IMR-90 (cell line): ENCODE data around the gene CLDN18. TPM values are rescaled to one million over a fixed set of nuclear protein-coding genes. Genes with fewer than 3 reads are reported as not detected.

Experiments
- ATAC-seq: fragments of 200-7000 bp; cut with Tn5 transposase; 2 replicates; pipeline ENCODE4 v1.9.1; 2020; ENCODE audit warnings: low read depth, mild to moderate bottlenecking, moderate library complexity
- BruUV-seq: library from RNA; stranded (reverse); fragments of 400-500 nt; replicated peaks from 2 replicates; lab custom pipeline; 2021; lab: Mats Ljungman, UMichigan
- CTCF ChIA-PET: fragments of 300-600 bp; formaldehyde crosslinking; extraction: SDS; loops from one replicate; lab custom pipeline; 2021; ENCODE audit warnings: antibody characterized with exemption; lab: Yijun Ruan, JAX
- POLR2A ChIA-PET: fragments of 300-600 bp; sonication (Branson Sonifier 250); formaldehyde crosslinking; loops from one replicate; lab custom pipeline; 2022; ENCODE audit warnings: antibody characterized with exemption; ENCODE audit not compliant: unreplicated experiment; lab: Charles Lee
- DNase-seq: peaks from one replicate; pipeline ENCODE4 v3.0.0; 2013
- H2AFZ ChIP-seq: replicated peaks from 2 replicates; pipeline ENCODE3; 2013; ENCODE audit warnings: low read length, mild to moderate bottlenecking; ENCODE audit not compliant: poor library complexity
- H2AK5ac ChIP-seq: 2 replicates; pipeline ENCODE4 v1.6.1; 2013; ENCODE audit warnings: low read depth, low read length, inconsistent platforms
- H2AK9ac ChIP-seq: replicated peaks from 2 replicates; pipeline ENCODE3; 2013; ENCODE audit warnings: mild to moderate bottlenecking, low read depth, low read length, moderate library complexity; ENCODE audit not compliant: poor library complexity
- H2BK120ac ChIP-seq: 2 replicates; pipeline ENCODE4 v1.6.1; 2013; ENCODE audit warnings: low read depth, low read length, inconsistent platforms
- H2BK15ac ChIP-seq: 3 replicates; pipeline ENCODE4 v1.6.1; 2013; ENCODE audit warnings: low read depth, low read length, inconsistent platforms
- H2BK20ac ChIP-seq: 2 replicates; pipeline ENCODE4 v1.6.1; 2013; ENCODE audit warnings: low read depth, mild to moderate bottlenecking, inconsistent platforms, low read length, moderate library complexity
- H2BK5ac ChIP-seq: 2 replicates; pipeline ENCODE4 v1.6.1; 2013; ENCODE audit warnings: mild to moderate bottlenecking, low read depth, low read length, inconsistent platforms; ENCODE audit not compliant: poor library complexity, severe bottlenecking
- H3K14ac ChIP-seq: replicated peaks from 2 replicates; pipeline ENCODE4 v1.6.1; 2013; ENCODE audit warnings: low read depth, low read length, inconsistent platforms
- H3K18ac ChIP-seq: 2 replicates; pipeline ENCODE4 v1.6.1; 2013; ENCODE audit warnings: low read depth, low read length, control low read depth
- H3K23ac ChIP-seq: 2 replicates; pipeline ENCODE4 v1.6.1; 2013; ENCODE audit warnings: low read depth, low read length, inconsistent platforms
- H3K27ac ChIP-seq: 2 replicates; pipeline ENCODE4 v1.5.1; 2013; ENCODE audit warnings: mild to moderate bottlenecking, control low read depth, low read length; ENCODE audit not compliant: insufficient read depth
- H3K27me3 ChIP-seq: 2 replicates; pipeline ENCODE4 v1.6.1; 2013; ENCODE audit warnings: low read length; ENCODE audit not compliant: control insufficient read depth, insufficient read depth
- H3K36me3 ChIP-seq: 2 replicates; pipeline ENCODE4 v1.6.1; 2013; ENCODE audit warnings: low read length, mixed read lengths; ENCODE audit not compliant: control insufficient read depth, insufficient read depth
- H3K4ac ChIP-seq: 2 replicates; pipeline ENCODE4 v1.6.1; 2013; ENCODE audit warnings: low read depth, low read length, inconsistent platforms
- H3K4me1 ChIP-seq: 2 replicates; pipeline ENCODE4 v1.6.1; 2013; ENCODE audit warnings: low read length, mixed read lengths; ENCODE audit not compliant: control insufficient read depth, insufficient read depth
- H3K4me2 ChIP-seq: 2 replicates; pipeline ENCODE4 v1.6.1; 2013; ENCODE audit warnings: low read depth, mild to moderate bottlenecking, control low read depth, low read length, moderate library complexity
- H3K4me3 ChIP-seq: 2 replicates; pipeline ENCODE4 v1.5.1; 2013; ENCODE audit warnings: low read depth, mild to moderate bottlenecking, control low read depth, low read length, moderate library complexity; ENCODE audit not compliant: insufficient read depth
- H3K56ac ChIP-seq: 2 replicates; pipeline ENCODE4 v1.6.1; 2013; ENCODE audit warnings: low read length, inconsistent platforms; ENCODE audit not compliant: insufficient read depth; ENCODE audit errors: extremely low read depth
- H3K79me1 ChIP-seq, 2 experiments: 2 replicates each; pipeline ENCODE4 v1.6.1; 2013; ENCODE audit warnings: low read length in 2 of 2, inconsistent platforms in 1 of 2, low read depth in 1 of 2
- H3K9ac ChIP-seq: 2 replicates; pipeline ENCODE4 v1.6.1; 2013; ENCODE audit warnings: low read depth, low read length, control low read depth
- H3K9me1 ChIP-seq: 2 replicates; pipeline ENCODE4 v1.6.1; 2013; ENCODE audit warnings: low read length, inconsistent platforms; ENCODE audit not compliant: insufficient read depth
- H3K9me3 ChIP-seq: 2 replicates; pipeline ENCODE4 v1.6.1; 2013; ENCODE audit warnings: low read length; ENCODE audit not compliant: control insufficient read depth, insufficient read depth
- H4K20me1 ChIP-seq: 2 replicates; pipeline ENCODE4 v1.6.1; 2013; ENCODE audit warnings: low read length, inconsistent platforms; ENCODE audit not compliant: insufficient read depth
- H4K5ac ChIP-seq: 2 replicates; pipeline ENCODE4 v1.6.1; 2013; ENCODE audit warnings: mild to moderate bottlenecking, low read depth, low read length, control low read depth
- H4K8ac ChIP-seq, 2 experiments: 2 replicates each; pipeline ENCODE4 v1.6.1; 2013; ENCODE audit warnings: low read depth in 2 of 2, low read length in 2 of 2, control low read depth in 1 of 2, inconsistent platforms in 1 of 2
- H4K91ac ChIP-seq: 2 replicates; pipeline ENCODE4 v1.6.1; 2013; ENCODE audit warnings: low read depth, low read length, inconsistent platforms; ENCODE audit not compliant: insufficient read depth
- CEBPB ChIP-seq: IDR thresholded peaks from 2 replicates; pipeline ENCODE4 v1.6.1; 2012; ENCODE audit warnings: low read depth, low read length, improper control_type of control experiment
- CHD1 ChIP-seq: IDR thresholded peaks from 2 replicates; pipeline ENCODE4 v1.6.1; 2012; ENCODE audit warnings: low read depth, low read length, improper control_type of control experiment
- FOS ChIP-seq: fragments of 150-350 bp; IDR thresholded peaks from 2 replicates; pipeline ENCODE4 v1.6.1; 2016; ENCODE audit warnings: low read depth, low read length
- MAZ ChIP-seq: IDR thresholded peaks from 2 replicates; pipeline ENCODE4 v1.6.1; 2012; ENCODE audit warnings: low read depth, mild to moderate bottlenecking, low read length, improper control_type of control experiment, moderate library complexity, borderline replicate concordance
- MXI1 ChIP-seq: IDR thresholded peaks from 2 replicates; pipeline ENCODE4 v1.6.1; 2012; ENCODE audit warnings: low read depth, mild to moderate bottlenecking, low read length, moderate library complexity, borderline replicate concordance
- POLR2A ChIP-seq: IDR thresholded peaks from 2 replicates; pipeline ENCODE4 v1.6.1; 2012; ENCODE audit warnings: mild to moderate bottlenecking, low read depth, low read length
- RAD21 ChIP-seq: IDR thresholded peaks from 2 replicates; pipeline ENCODE4 v1.6.1; 2012; ENCODE audit warnings: low read length, improper control_type of control experiment
- SMC3 ChIP-seq: fragments of 150-350 bp; IDR thresholded peaks from 2 replicates; pipeline ENCODE4 v1.6.1; 2016; ENCODE audit warnings: low read depth, mild to moderate bottlenecking, antibody characterized with exemption, low read length, moderate library complexity
- WGBS, 2 experiments: methylation state at CpG; one replicate each; pipeline versions ENCODE4 v1.1.5 to v1.1.7; 2013; ENCODE audit warnings: missing lambda C conversion rate in 2 of 2; ENCODE audit not compliant: insufficient read length in 1 of 2; ENCODE audit errors: extremely low coverage in 2 of 2; 5-methylcytosine and 5-hydroxymethylcytosine counted together
- dilution Hi-C: fragments of 300-500 bp; cut with HindIII; formaldehyde crosslinking; loops from one replicate; pipeline ENCODE4 v1.14.3; 2018; ENCODE audit warnings: low sequenced_read_pairs; ENCODE audit not compliant: unreplicated experiment
- in situ Hi-C: fragments of 300-500 bp; cut with MboI; formaldehyde crosslinking; loops from 3 replicates; pipeline ENCODE4 v1.14.3; 2019; ENCODE audit warnings: low sequenced_read_pairs, inconsistent platforms, mixed read lengths
- intact Hi-C: fragments of 100-400 bp; cut with micrococcal nuclease; formaldehyde crosslinking; loops from 2 replicates; pipeline ENCODE4 v1.10.0; 2022
- polyA plus RNA-seq, 3 experiments: library from polyadenylated mRNA; depleted of rRNA; stranded (reverse); fragments of >200 nt; gene quantifications; 2 replicates each; pipeline ENCODE4 v1.2.3, GENCODE V29; 2012; ENCODE audit warnings: low replicate concordance in 1 of 3
- total RNA-seq: library from RNA; depleted of rRNA; stranded (reverse); fragments of >200 nt; gene quantifications from 2 replicates; pipeline ENCODE4 v1.2.3, GENCODE V29; 2012
- TF ChIP-seq, protein P1 (sequence below): fragments of 150-350 bp; IDR thresholded peaks from 2 replicates; pipeline ENCODE4 v1.6.1; 2017; ENCODE audit warnings: mild to moderate bottlenecking, antibody characterized with exemption, low read length, low read depth
- TF ChIP-seq, protein P2 (sequence below): conservative IDR thresholded peaks from 2 replicates; pipeline ENCODE4 v1.5.1; 2012; ENCODE audit warnings: mild to moderate bottlenecking, low read depth, low read length, improper control_type of control experiment

Gene CLDN18
- total and polyA plus RNA-seq, 2 of the 4 experiments (the other 2 are of a cell fraction): not detected

DNA sequence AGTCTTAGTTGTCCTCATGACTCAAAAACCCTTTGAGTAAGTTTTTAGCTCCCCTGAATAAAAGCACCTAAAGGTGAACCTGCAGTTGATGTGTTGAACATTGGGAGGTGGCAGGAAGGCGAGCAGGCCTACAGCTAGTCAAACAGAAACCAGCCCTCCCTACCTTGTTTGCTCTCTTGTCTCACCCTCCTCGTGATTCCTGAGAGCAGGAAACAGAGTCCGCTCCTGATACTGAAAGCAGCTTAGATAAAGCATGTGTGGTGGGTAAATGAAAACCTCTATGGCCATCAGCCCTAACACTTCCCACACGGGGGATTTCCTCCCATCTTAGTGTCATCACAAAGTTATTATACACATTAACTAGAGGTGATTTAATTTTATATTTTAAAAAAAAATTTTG lies 21.8 kb upstream of the CLDN18 start:
- no TSS peak for BruUV-seq
- CTCF ChIA-PET: no interaction called here
- dilution Hi-C loops: no loop called here

More for the DNA sequence above, 21.8 kb upstream of the CLDN18 start:
- no peak overlapping the region for H3K56ac ChIP-seq
- POLR2A ChIA-PET: no interaction called here
- no peak overlapping the region for H3K4me3 ChIP-seq
- no peak overlapping the region for H3K23ac ChIP-seq
- H3K27me3 ChIP-seq: no peaks in the 10 kb centered on the region
- no peak overlapping the region for H2BK120ac ChIP-seq
- H2AK5ac ChIP-seq: no peak overlapping the region
- H3K4me1 ChIP-seq: no peaks in the 10 kb centered on the region
- H3K9me1 ChIP-seq: no peaks in the 10 kb centered on the region
- no peak overlapping the region for H3K9ac ChIP-seq
- no peak overlapping the region for H3K4me2 ChIP-seq
- no peak overlapping the region for H2BK20ac ChIP-seq
- ATAC-seq (no peak), DNase-seq (no peak)
- no peak overlapping the region for H4K8ac ChIP-seq
- no peak overlapping the region for H3K27ac ChIP-seq
- no peak for TF ChIP-seq FOS
- no peak for TF ChIP-seq CHD1
- TF ChIP-seq CEBPB: no peak
- TF ChIP-seq MAZ: no peak
- TF ChIP-seq, protein P1, sequence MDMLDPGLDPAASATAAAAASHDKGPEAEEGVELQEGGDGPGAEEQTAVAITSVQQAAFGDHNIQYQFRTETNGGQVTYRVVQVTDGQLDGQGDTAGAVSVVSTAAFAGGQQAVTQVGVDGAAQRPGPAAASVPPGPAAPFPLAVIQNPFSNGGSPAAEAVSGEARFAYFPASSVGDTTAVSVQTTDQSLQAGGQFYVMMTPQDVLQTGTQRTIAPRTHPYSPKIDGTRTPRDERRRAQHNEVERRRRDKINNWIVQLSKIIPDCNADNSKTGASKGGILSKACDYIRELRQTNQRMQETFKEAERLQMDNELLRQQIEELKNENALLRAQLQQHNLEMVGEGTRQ: no peak
- TF ChIP-seq POLR2A: no peak
- TF ChIP-seq, protein P2, sequence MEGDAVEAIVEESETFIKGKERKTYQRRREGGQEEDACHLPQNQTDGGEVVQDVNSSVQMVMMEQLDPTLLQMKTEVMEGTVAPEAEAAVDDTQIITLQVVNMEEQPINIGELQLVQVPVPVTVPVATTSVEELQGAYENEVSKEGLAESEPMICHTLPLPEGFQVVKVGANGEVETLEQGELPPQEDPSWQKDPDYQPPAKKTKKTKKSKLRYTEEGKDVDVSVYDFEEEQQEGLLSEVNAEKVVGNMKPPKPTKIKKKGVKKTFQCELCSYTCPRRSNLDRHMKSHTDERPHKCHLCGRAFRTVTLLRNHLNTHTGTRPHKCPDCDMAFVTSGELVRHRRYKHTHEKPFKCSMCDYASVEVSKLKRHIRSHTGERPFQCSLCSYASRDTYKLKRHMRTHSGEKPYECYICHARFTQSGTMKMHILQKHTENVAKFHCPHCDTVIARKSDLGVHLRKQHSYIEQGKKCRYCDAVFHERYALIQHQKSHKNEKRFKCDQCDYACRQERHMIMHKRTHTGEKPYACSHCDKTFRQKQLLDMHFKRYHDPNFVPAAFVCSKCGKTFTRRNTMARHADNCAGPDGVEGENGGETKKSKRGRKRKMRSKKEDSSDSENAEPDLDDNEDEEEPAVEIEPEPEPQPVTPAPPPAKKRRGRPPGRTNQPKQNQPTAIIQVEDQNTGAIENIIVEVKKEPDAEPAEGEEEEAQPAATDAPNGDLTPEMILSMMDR: no peak
- no peak for TF ChIP-seq MXI1
- TF ChIP-seq SMC3: no peak
- no peak for TF ChIP-seq RAD21
- no peak overlapping the region for H2AFZ ChIP-seq
- H3K79me1 ChIP-seq: no peaks in the 10 kb centered on the region
- H4K91ac ChIP-seq: no peak overlapping the region
- no peak overlapping the region for H3K18ac ChIP-seq
- H3K14ac ChIP-seq: no peak overlapping the region
- no peaks in the 10 kb centered on the region for H4K20me1 ChIP-seq
- no peak overlapping the region for H2BK15ac ChIP-seq
- no peak overlapping the region for H2BK5ac ChIP-seq
- H3K36me3 ChIP-seq: no peaks in the 10 kb centered on the region
- WGBS, 2 experiments: no CpG with 5 or more reads among the region's 4 CpGs
- H4K5ac ChIP-seq: no peak overlapping the region
- no peaks in the 10 kb centered on the region for H3K9me3 ChIP-seq
- in situ Hi-C loops: no loop called here
- no peak overlapping the region for H3K4ac ChIP-seq
- no peak overlapping the region for H2AK9ac ChIP-seq
- intact Hi-C loops: no loop called here
